Activated T-cell treated with anti-CD3 and anti-CD28 coated beads, Interleukin-2, amount 50 U/mL, for 24 hours (primary cell): ENCODE measurements around the gene BMERB1.

Experiments used
- DNase-seq: peaks from one replicate; pipeline ENCODE4 v3.0.0-alpha.2; 2020
- H3K27ac Mint-ChIP-seq: 2 replicates; pipeline ENCODE4 v1.8.0; 2020; ENCODE audit warnings: mild to moderate bottlenecking, mixed read lengths
- H3K27me3 Mint-ChIP-seq: 2 replicates; pipeline ENCODE4 v1.8.0; 2020; ENCODE audit warnings: mixed read lengths
- H3K36me3 Mint-ChIP-seq: 2 replicates; pipeline ENCODE4 v1.8.0; 2020; ENCODE audit warnings: low read depth, mixed read lengths
- H3K4me1 Mint-ChIP-seq: 2 replicates; pipeline ENCODE4 v1.8.0; 2020; ENCODE audit warnings: low read depth, mixed read lengths
- H3K4me3 Mint-ChIP-seq: 2 replicates; pipeline ENCODE4 v1.8.0; 2020; ENCODE audit warnings: mild to moderate bottlenecking, moderate library complexity, mixed read lengths
- H3K9me3 Mint-ChIP-seq: 2 replicates; pipeline ENCODE4 v1.8.0; 2020; ENCODE audit warnings: mixed read lengths

BMERB1 gene

GRCh38 chr16:15490123-15490711 is 55.8 kb downstream of the BMERB1 start:
- Mint-ChIP-seq H3K9me3 (no peaks in the 10 kb centered on the region), H3K4me3 (peak overlapping the region; percentile 60), H3K4me1 (peaks cover 64% of the 10 kb centered on the region), H3K27me3 (no peaks in the 10 kb centered on the region), H3K27ac (peak overlapping the region; percentile 94), H3K36me3 (no peaks in the 10 kb centered on the region)
- DNase-seq: no peak

DNA sequence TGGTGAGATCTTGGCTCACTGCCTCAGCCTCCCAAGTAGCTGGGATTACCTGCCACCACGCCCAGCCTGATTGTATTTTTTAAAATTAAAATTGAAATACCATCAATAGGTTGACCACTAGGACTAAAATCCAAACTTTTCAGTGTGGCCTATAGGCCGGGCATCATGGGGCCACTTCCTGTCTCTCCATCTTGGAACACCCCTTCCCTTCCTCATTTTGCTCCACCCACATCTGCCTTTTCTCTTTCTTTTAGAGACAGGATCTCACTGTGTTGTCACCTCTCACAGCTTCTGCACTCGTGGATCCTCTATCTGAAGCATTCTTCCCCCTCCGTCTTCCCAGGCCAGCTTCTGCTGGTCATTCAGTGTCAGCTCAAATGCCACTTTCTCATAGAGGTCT is 57.0 kb downstream of the BMERB1 start:
- H3K27ac Mint-ChIP-seq: peak overlapping the region; percentile 64
- no peak for DNase-seq
- no peak overlapping the region for H3K4me3 Mint-ChIP-seq
- no peaks in the 10 kb centered on the region for H3K9me3 Mint-ChIP-seq
- H3K4me1 Mint-ChIP-seq: peaks cover 69% of the 10 kb centered on the region
- H3K27me3 Mint-ChIP-seq: no peaks in the 10 kb centered on the region
- no peaks in the 10 kb centered on the region for H3K36me3 Mint-ChIP-seq

DNA sequence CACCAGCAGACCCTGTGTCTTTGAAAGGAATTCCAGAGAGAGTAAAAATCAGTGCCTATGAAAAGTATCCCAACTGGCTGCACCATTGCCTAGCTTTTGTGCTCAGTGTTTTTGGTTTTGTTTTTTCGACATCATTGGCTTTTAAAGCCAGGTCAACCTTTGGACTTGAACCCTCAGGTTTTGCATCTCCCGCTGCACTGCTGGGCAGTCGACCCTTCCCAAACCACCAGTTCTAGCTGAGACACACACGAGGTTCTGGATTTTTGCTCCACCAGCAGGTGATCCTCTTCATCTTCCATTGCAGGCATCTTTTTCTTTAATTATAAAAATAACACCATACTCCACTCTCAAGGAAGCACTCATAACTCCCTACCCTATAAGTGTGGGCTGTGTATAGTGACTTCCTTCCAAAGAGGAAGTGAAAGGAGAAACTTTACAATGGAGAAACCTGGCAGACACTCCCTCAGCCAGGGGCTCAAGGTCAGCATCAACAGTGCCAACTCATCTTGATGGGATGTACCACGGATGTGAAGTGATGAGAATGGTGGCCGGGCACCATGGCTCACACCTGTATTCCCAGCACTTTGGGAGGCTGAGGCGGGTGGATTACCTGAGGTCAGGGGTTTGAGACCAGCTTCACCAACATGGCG is 57.8 kb downstream of the BMERB1 start:
- H3K36me3 Mint-ChIP-seq: no peaks in the 10 kb centered on the region
- no peaks in the 10 kb centered on the region for H3K9me3 Mint-ChIP-seq
- peaks cover 72% of the 10 kb centered on the region for H3K4me1 Mint-ChIP-seq
- H3K27ac Mint-ChIP-seq: no peak overlapping the region
- no peaks in the 10 kb centered on the region for H3K27me3 Mint-ChIP-seq
- no peak overlapping the region for H3K4me3 Mint-ChIP-seq
- no peak for DNase-seq

DNA sequence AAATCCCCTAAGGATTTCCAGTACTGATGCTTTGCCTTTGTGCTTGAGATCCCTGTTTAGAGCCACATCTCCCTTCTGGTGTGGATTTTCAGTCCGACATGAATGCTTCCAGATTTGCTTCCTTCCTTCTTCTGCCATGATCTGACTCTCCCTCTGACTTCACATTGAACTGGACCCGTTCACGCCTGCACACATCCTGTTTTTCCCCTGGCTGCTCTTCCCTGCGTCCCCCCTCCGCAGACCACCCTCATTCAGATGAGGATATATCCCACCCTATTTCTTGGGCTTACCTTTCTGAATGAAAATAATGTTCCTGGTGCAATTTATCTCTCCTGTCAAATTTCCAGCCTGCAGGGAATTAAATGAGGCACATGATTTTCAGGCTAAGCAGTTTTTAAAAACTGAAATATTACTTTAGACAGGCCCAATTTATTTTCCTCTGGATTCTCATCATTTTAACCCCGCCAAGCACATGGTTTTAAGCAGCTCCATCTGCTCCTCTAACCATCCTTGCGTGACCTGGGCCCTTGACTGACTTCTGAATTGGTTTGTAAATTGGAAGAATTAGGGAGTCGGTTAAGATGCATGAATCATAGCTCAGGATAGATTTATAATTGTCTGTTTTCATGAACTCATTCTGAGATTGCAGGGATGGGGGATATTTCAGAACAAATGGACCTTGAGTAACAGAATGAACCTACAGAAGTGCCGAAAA is 59.2 kb downstream of the BMERB1 start:
- Mint-ChIP-seq H3K9me3 (no peaks in the 10 kb centered on the region), H3K4me3 (no peak overlapping the region), H3K36me3 (no peaks in the 10 kb centered on the region), H3K27ac (peak overlapping the region; percentile 84), H3K4me1 (peaks cover 69% of the 10 kb centered on the region), H3K27me3 (no peaks in the 10 kb centered on the region)
- DNase-seq: no peak

- peak overlapping the region; percentile 84 for H3K27ac Mint-ChIP-seq
- H3K36me3 Mint-ChIP-seq: no peaks in the 10 kb centered on the region
- H3K4me3 Mint-ChIP-seq: no peak overlapping the region
- no peaks in the 10 kb centered on the region for H3K27me3 Mint-ChIP-seq
- DNase-seq: no peak
- no peaks in the 10 kb centered on the region for H3K9me3 Mint-ChIP-seq
- peaks cover 63% of the 10 kb centered on the region for H3K4me1 Mint-ChIP-seq
Measured at GRCh38 chr16:15494236-15494635, 59.8 kb downstream of the BMERB1 start.

DNA sequence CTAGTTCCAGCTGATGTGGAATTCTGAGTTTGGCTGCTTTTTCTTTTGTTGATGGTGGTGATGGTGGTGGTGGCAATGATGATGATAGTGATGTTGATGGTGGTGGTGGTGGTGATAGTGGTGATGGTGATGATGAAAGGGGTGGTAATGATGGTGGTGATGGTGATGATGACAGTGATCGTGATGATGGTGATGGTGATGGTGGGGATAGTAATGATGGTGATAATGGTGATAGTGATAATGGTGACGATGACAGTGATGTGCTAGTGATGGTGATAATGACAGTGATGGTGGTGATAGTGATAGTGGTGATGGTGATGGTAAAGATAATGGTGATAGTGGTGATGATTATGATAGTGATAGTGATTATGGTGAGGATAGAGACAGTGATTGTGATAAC is 61.5 kb downstream of the BMERB1 start:
- H3K27me3 Mint-ChIP-seq: peaks cover 3% of the 10 kb centered on the region
- no peak overlapping the region for H3K4me3 Mint-ChIP-seq
- peaks cover 49% of the 10 kb centered on the region for H3K4me1 Mint-ChIP-seq
- H3K9me3 Mint-ChIP-seq: no peaks in the 10 kb centered on the region
- DNase-seq: no peak
- no peaks in the 10 kb centered on the region for H3K36me3 Mint-ChIP-seq
- H3K27ac Mint-ChIP-seq: peak overlapping the region; percentile 22

DNA sequence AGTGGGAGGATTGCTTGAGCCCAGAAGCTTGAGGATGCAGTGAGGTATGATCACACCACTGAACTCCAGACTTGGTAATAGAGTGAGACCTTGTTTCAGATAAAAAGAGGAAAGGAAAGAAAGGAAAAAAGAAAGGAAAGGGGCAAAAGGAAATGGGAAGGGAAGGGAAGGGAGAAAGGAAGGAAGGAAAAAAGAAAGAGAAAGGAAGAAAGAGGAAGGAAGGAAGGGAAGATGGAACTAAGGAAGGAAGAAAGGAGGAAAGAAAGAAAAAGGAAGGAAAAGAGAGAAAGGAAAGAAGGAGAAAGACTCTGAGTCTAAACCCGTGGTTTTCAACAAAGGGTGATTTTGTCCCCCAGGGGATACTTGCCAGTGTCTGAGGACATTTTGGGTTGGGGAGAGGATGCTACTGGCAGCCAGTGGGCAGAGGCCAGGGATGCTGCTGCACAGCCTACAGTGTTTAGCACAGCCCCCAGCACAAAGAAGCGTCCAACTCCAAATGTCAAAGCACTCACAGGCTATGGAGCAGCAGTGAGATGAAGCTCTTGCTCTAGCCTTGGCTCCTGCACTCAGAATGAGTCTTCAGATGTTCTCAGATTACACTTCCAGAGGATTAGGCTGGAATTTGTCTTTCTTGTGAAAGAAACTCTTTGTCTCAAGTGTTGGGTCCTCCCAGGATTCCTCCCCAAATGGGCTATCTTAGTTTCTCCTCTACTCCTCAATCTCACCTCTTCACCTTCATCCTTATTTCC is 64.2 kb downstream of the BMERB1 start:
- Mint-ChIP-seq H3K36me3 (no peaks in the 10 kb centered on the region), H3K27ac (no peak overlapping the region), H3K4me1 (peaks cover 32% of the 10 kb centered on the region), H3K27me3 (peaks cover 3% of the 10 kb centered on the region), H3K9me3 (no peaks in the 10 kb centered on the region), H3K4me3 (no peak overlapping the region)
- no peak for DNase-seq

DNA sequence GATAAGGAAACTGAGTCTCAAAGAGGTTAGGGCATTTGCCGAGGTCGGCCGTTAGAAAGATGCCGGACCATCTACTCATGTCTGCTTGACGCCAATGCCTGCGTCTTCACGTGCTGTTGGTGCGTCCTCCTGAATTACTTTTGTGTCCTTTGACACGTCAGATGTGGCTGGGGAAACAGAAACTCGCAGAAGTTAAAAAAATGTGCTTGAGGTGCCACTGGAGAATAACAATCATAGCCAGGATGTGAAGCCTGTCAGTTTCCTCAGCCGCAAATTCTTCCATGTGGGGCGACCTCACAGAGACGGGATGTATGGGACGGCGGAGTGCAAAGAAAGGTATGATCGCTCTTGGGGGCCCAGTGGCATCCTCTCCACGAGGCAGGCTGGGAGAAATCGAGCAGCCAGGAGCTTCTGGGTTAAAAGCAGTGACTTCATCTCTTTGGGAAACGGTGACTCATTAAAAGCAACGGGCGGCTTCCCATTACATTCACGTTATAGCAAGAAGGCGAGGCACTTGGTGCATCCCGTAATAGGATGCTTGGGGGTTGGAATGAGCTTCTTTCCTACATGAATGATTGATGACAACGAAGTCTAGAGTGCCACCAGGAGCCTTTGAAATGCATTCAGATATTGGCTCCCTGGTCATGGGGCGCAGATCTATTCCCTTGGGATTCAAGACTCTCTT is 67.8 kb downstream of the BMERB1 start:
- no peaks in the 10 kb centered on the region for H3K36me3 Mint-ChIP-seq
- H3K27ac Mint-ChIP-seq: no peak overlapping the region
- no peak for DNase-seq
- H3K27me3 Mint-ChIP-seq: peaks cover 3% of the 10 kb centered on the region
- H3K9me3 Mint-ChIP-seq: no peaks in the 10 kb centered on the region
- no peak overlapping the region for H3K4me3 Mint-ChIP-seq
- peaks cover 14% of the 10 kb centered on the region for H3K4me1 Mint-ChIP-seq

GRCh38 chr16:15506441-15506840 is 72.1 kb downstream of the BMERB1 start:
- H3K4me3 Mint-ChIP-seq: no peak overlapping the region
- no peak overlapping the region for H3K27ac Mint-ChIP-seq
- no peaks in the 10 kb centered on the region for H3K36me3 Mint-ChIP-seq
- no peaks in the 10 kb centered on the region for H3K9me3 Mint-ChIP-seq
- no peak for DNase-seq
- peaks cover 3% of the 10 kb centered on the region for H3K27me3 Mint-ChIP-seq
- peaks cover 38% of the 10 kb centered on the region for H3K4me1 Mint-ChIP-seq

- no peaks in the 10 kb centered on the region for H3K9me3 Mint-ChIP-seq
- H3K4me3 Mint-ChIP-seq: no peak overlapping the region
- peaks cover 3% of the 10 kb centered on the region for H3K27me3 Mint-ChIP-seq
- no peak for DNase-seq
- H3K27ac Mint-ChIP-seq: no peak overlapping the region
- peaks cover 34% of the 10 kb centered on the region for H3K4me1 Mint-ChIP-seq
- H3K36me3 Mint-ChIP-seq: no peaks in the 10 kb centered on the region
Measured at GRCh38 chr16:15507301-15507958, 73.0 kb downstream of the BMERB1 start.

DNA sequence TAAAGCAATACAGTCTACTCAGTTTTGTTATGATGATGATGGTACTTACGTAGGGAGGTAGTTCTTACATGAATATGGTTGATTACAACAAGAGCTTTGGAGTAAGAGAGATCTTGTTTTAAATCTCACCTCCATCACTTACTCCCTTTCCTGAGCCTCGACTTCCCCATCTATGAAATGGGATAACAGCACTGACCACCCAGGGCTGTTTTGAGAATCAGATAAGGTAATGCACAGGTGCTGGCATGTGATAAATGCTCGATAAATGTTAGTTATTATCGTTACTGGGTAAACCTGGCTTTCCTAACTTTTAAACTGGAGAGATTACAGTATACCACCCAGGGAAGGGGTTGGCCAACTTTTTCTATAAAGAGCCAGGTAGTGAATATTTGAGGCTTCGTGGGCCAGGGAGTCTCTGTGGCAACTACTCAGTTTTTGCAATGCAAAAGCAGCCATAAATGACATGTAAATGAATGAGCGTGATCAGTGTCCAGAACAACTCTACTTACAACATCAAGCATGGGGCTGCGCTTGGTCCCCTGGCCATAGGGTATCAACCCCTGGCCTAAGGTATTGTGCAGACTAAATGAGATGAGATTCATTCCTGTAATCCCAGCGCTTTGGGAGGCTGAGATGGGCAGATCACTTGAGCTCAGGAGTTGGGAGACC is 73.7 kb downstream of the BMERB1 start:
- Mint-ChIP-seq H3K36me3 (no peaks in the 10 kb centered on the region), H3K27me3 (peaks cover 3% of the 10 kb centered on the region), H3K27ac (no peak overlapping the region), H3K9me3 (no peaks in the 10 kb centered on the region), H3K4me3 (no peak overlapping the region), H3K4me1 (peaks cover 31% of the 10 kb centered on the region)
- no peak for DNase-seq

GRCh38 chr16:15509051-15509592 is 74.7 kb downstream of the BMERB1 start:
- DNase-seq: peak; percentile 35
- Mint-ChIP-seq H3K9me3 (no peaks in the 10 kb centered on the region), H3K27ac (peak overlapping the region; percentile 73), H3K27me3 (peaks cover 3% of the 10 kb centered on the region), H3K4me1 (peaks cover 31% of the 10 kb centered on the region), H3K4me3 (no peak overlapping the region), H3K36me3 (no peaks in the 10 kb centered on the region)
